K562 (cell line): ENCODE results near the gene RPUSD1. TPM values are rescaled to one million over a fixed set of nuclear protein-coding genes. Genes with fewer than 3 reads are reported as not detected.

Experiments used
- ATAC-seq: fragments of 200-7000 bp; cut with Tn5 transposase; 3 replicates; pipeline ENCODE4 v1.9.1; 2020; ENCODE audit warnings: moderate library complexity
- BruUV-seq: library from RNA; stranded (reverse); fragments of 400-500 nt; replicated peaks from 2 replicates; lab custom pipeline; 2021; lab: Mats Ljungman, UMichigan
- CTCF ChIA-PET: fragments of 300-600 bp; formaldehyde crosslinking; extraction: SDS; loops from one replicate; lab custom pipeline; 2021; ENCODE audit warnings: low intra/inter-chr PET ratio; lab: Yijun Ruan, JAX
- POLR2A ChIA-PET: fragments of 300-600, 350-650 bp; sonication (Branson Sonifier 250); formaldehyde crosslinking; extraction: SDS; loops from one replicate; lab custom pipeline; 2021; ENCODE audit warnings: antibody characterized with exemption, inconsistent platforms; lab: Yijun Ruan, JAX
- DNase-seq, 4 experiments: peaks; one replicate each; pipeline versions ENCODE4 v3.0.0 to v3.0.0-alpha.2; 2011 to 2018; ENCODE audit warnings: low spot score in 3 of 4, mixed read lengths in 3 of 4; ENCODE audit errors: extremely low read depth in 1 of 4
- FAIRE-seq: peaks from 2 replicates; lab custom pipeline; 2011; peaks lifted over from hg19 to GRCh38; lab: Jason Lieb, UNC
- H2AFZ ChIP-seq: 2 replicates; pipeline ENCODE4 v1.6.0; 2011; ENCODE audit warnings: low read depth, low read length, control low read depth, inconsistent platforms
- H3K27ac ChIP-seq: fragments of 200-600 bp; 3 replicates; pipeline ENCODE4 v1.8.0; 2011; ENCODE audit warnings: low read depth, mild to moderate bottlenecking, control low read depth, inconsistent platforms, low read length, moderate library complexity, mixed read lengths; ENCODE audit errors: extremely low read depth
- H3K27me3 ChIP-seq, 2 experiments: fragments of 300-600 bp in 1 of 2; 2 replicates in 1 of 2; 3 replicates in 1 of 2; pipeline versions ENCODE4 v1.6.0 to v1.8.0; 2011; ENCODE audit warnings: inconsistent platforms in 2 of 2, low read length in 2 of 2, mild to moderate bottlenecking in 1 of 2, mixed read lengths in 1 of 2, moderate library complexity in 1 of 2; ENCODE audit not compliant: control insufficient read depth in 2 of 2, insufficient read depth in 2 of 2
- H3K36me3 ChIP-seq: fragments of 300-600 bp; 3 replicates; pipeline ENCODE4 v1.8.0; 2011; ENCODE audit warnings: mild to moderate bottlenecking, low read length, inconsistent platforms; ENCODE audit not compliant: control insufficient read depth, insufficient read depth
- H3K4me1 ChIP-seq, 2 experiments: fragments of 200-600 bp in 1 of 2; replicated peaks in 1 of 2; 2 replicates in 1 of 2; 3 replicates in 1 of 2; pipeline versions ENCODE4 v1.5.1 to v1.8.0; 2011; ENCODE audit warnings: inconsistent platforms in 2 of 2, low read length in 2 of 2, mild to moderate bottlenecking in 1 of 2, mixed read lengths in 1 of 2, moderate library complexity in 1 of 2; ENCODE audit not compliant: control insufficient read depth in 2 of 2, insufficient read depth in 2 of 2
- H3K4me2 ChIP-seq: 2 replicates; pipeline ENCODE4 v1.6.1; 2011; ENCODE audit warnings: low read length, control low read depth, inconsistent platforms, mixed read lengths; ENCODE audit not compliant: insufficient read depth
- H3K4me3 ChIP-seq: fragments of 200-600 bp; sonication (generic), shearing (Covaris generic); 2 replicates; pipeline ENCODE4 v1.5.1; 2016; ENCODE audit warnings: control low read depth, inconsistent platforms
- H3K79me2 ChIP-seq: fragments of 200-600 bp; 3 replicates; pipeline ENCODE4 v1.8.0; 2011; ENCODE audit warnings: low read length, inconsistent platforms; ENCODE audit not compliant: control insufficient read depth, insufficient read depth
- H3K9ac ChIP-seq, 2 experiments: 2 replicates each; pipeline versions ENCODE4 v1.6.0 to v1.6.1; 2011; ENCODE audit warnings: low read depth in 2 of 2, low read length in 2 of 2, control low read depth in 1 of 2, inconsistent platforms in 1 of 2, mild to moderate bottlenecking in 1 of 2, mixed read lengths in 1 of 2; ENCODE audit not compliant: insufficient read depth in 1 of 2
- H3K9me1 ChIP-seq: one replicate; pipeline ENCODE4 v1.6.0; 2011; ENCODE audit warnings: inconsistent platforms, mild to moderate bottlenecking, low read length, moderate library complexity; ENCODE audit not compliant: control insufficient read depth, insufficient read depth
- H3K9me3 ChIP-seq: replicated peaks from 2 replicates; pipeline ENCODE4 v1.5.1; 2011; ENCODE audit warnings: low read depth, low read length, inconsistent platforms; ENCODE audit not compliant: control insufficient read depth, insufficient read depth
- H4K20me1 ChIP-seq: replicated peaks from 2 replicates; pipeline ENCODE4 v1.6.1; 2011; ENCODE audit warnings: low read length, inconsistent platforms, mixed read lengths; ENCODE audit not compliant: control insufficient read depth, insufficient read depth
- BHLHE40 ChIP-seq: IDR thresholded peaks from 2 replicates; pipeline ENCODE4 v1.6.1; 2011; ENCODE audit warnings: low read length, improper control_type of control experiment
- ESRRA ChIP-seq: fragments of 450-650 bp; IDR thresholded peaks from 2 replicates; pipeline ENCODE4 v1.6.1; 2014; ENCODE audit warnings: low read depth, mild to moderate bottlenecking, moderate library complexity, borderline replicate concordance
- KAT7 ChIP-seq: sonication (generic); formaldehyde crosslinking; IDR thresholded peaks from 2 replicates; pipeline ENCODE4 v1.8.0; 2022; ENCODE audit warnings: missing genetic modification reagents, mild to moderate bottlenecking, borderline replicate concordance
- SIN3A ChIP-seq, 2 experiments: fragments of 150-350 bp in 1 of 2; IDR thresholded peaks; 2 replicates each; pipeline ENCODE4 v1.6.1; 2011 to 2016; ENCODE audit warnings: borderline replicate concordance in 2 of 2, low read depth in 2 of 2, low read length in 2 of 2, mild to moderate bottlenecking in 2 of 2, moderate library complexity in 2 of 2; ENCODE audit not compliant: control insufficient read depth in 1 of 2
- STAG1 ChIP-seq: sonication (generic); formaldehyde crosslinking; IDR thresholded peaks from 2 replicates; pipeline ENCODE4 v1.5.0; 2020; ENCODE audit warnings: missing genetic modification reagents, borderline replicate concordance
- XRCC5 ChIP-seq: fragments of 200-400 bp; formaldehyde crosslinking; IDR thresholded peaks from 2 replicates; pipeline ENCODE4 v1.6.1; 2017; ENCODE audit warnings: low read depth, mild to moderate bottlenecking, low read length
- ZNF140 ChIP-seq: fragments of 250-450 bp; sonication (Bioruptor Pico); IDR thresholded peaks from 2 replicates; pipeline ENCODE4 v1.8.0; 2021; ENCODE audit warnings: moderate library complexity, mild to moderate bottlenecking, inconsistent platforms
- ZNF584 ChIP-seq: fragments of 200-800 bp; sonication (Bioruptor generic); IDR thresholded peaks from 2 replicates; pipeline ENCODE4 v1.6.1; 2016; ENCODE audit warnings: low read depth, mild to moderate bottlenecking, missing genetic modification characterization, missing compliant biosample characterization
- WGBS: fragments of 100-300 bp; shearing (Covaris generic); methylation state at CpG from one replicate; pipeline ENCODE4 v1.1.6; 2016; ENCODE audit warnings: low coverage, mixed read lengths; ENCODE audit not compliant: insufficient coverage; ENCODE audit errors: missing lambda C conversion rate; 5-methylcytosine and 5-hydroxymethylcytosine counted together
- in situ Hi-C: fragments of 300-500 bp; cut with MboI; formaldehyde crosslinking; loops from 4 replicates; pipeline ENCODE4 v1.15.0; 2018; ENCODE audit warnings: inconsistent platforms, mixed read lengths
- intact Hi-C: fragments of 100-400 bp; cut with micrococcal nuclease; formaldehyde crosslinking; loops from 2 replicates; pipeline ENCODE4 v1.14.2; 2022
- polyA plus RNA-seq, 8 experiments: library from polyadenylated mRNA; depleted of rRNA in 4 of 8; stranded (reverse) in 5 of 8; unstranded in 3 of 8; fragments of >200 nt; fragmentation: Nextera tagmentation in 2 of 8; fragmentation: Illumina TruSeq in 1 of 8; extraction: Ambion mirVana in 2 of 8; extraction: Trizol in 1 of 8; gene quantifications; 2 replicates each; pipeline versions ENCODE4 v1.2.1 to v1.2.3, GENCODE V29; 2011 to 2014; ENCODE audit warnings: inconsistent platforms in 1 of 8, missing spikeins in 1 of 8
- total RNA-seq, 7 experiments: library from RNA; depleted of rRNA in 6 of 7; stranded (reverse); fragments of >200 nt in 6 of 7; fragmentation: Illumina TruSeq in 2 of 7; extraction: Trizol in 2 of 7; gene quantifications; 2 replicates each; pipeline versions ENCODE4 v1.2.1 to v1.2.3, GENCODE V29; 2011 to 2021; ENCODE audit warnings: low replicate concordance in 1 of 7

The RPUSD1 gene
- total and polyA plus RNA-seq, 9 of the 15 experiments (the other 6 are each of a cell fraction or from before 2014, with no cell fraction given), result 0.45 to 56.6 (median 12.0) TPM

DNA sequence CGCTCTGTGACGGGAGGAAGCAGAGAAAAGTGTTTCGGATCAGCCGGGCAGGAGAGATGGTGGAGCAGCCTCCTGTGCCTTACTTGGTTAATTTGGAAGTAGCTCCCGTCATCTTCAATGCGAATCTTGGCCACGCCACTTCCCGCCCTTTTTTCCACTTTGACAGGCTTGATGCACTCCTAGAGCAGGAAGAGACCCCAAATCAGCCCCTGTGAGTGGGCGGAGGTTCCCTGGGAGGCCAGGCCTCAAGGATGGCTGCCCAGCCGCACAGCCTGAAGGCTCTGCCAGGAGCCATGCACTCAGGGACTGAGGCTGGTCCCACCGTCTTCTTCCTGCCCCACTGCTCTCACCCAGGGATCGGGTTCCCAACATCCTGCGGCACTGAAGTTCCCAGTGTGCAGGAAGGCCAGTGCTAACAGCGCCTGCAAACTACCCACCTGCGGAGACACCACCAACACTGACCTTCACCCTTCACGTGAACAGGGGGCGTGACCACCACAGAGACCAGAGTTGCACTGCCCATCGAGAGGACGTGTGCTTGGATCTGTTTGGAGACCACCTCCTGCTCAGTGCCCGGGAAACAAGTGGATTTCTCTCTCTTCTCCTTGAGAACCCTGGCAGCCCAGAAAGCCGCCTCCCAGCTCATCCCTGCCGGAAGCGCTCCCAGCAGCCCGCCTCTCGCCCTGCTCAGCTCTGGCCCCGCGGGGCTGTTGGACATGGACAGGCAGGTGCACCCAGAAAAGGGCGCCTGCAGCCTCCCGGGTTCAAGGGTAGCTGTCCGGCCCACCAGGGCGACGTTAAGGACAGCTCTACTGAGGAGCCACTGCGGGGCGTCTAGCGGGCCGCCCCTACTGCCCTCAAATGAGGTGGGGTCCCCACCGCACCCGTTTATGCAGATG is 48.4 kb downstream of the RPUSD1 start:
- WGBS, result 49% methylated on average over 32 of the region's 38 CpGs
- DNase-seq, result no peak
- in situ Hi-C loops (loop anchor here (5.0 kb wide), 1 partner anchor 47 kb away; the partner anchor contains the start of genes CHTF18 and RPUSD1), intact Hi-C loops (no loop called here)
- no peaks in the 10 kb centered on the region for H3K9me3 ChIP-seq
- peaks cover 43% of the 10 kb centered on the region; the same call in 2 of the 3 replicates for H3K36me3 ChIP-seq
- H3K4me2 ChIP-seq, result peak overlapping the region; percentile 85
- H3K79me2 ChIP-seq, result peaks cover 15% of the 10 kb centered on the region
- peak overlapping the region; percentile 96 for H3K4me3 ChIP-seq
- no peak for FAIRE-seq
- CTCF ChIA-PET, result interaction anchor here (0.9 to 1.1 kb wide), 2 partner anchors 25 to 348 kb away, joined by 3 to 4 read pairs; partner anchors contain the start of gene METRN
- peak overlapping the region; percentile 86 for H2AFZ ChIP-seq
- TF ChIP-seq STAG1 (0 out of 2 replicates have a peak, but pooled peaks have one; percentile 19), ZNF140 (CRISPR knock-in tag) (no peak), ZNF584 (CRISPR knock-in tag) (no peak), BHLHE40 (peak; percentile 18; the same call in 1 of the 2 replicates), KAT7 (CRISPR knock-in tag) (peak; percentile 68; the same call in 1 of the 2 replicates), ESRRA (no peak), SIN3A (IDR thresholded peaks at IDR 0.05; ENCODE audit: borderline replicate concordance in 2 of 2, control insufficient read depth in 1 of 2, low read depth in 2 of 2, low read length in 2 of 2) (0 out of 4 replicates have a peak, but pooled peaks of 1 of the 2 experiments have one; percentile 5), XRCC5 (0 out of 2 replicates have a peak, but pooled peaks have one; percentile 4)
- TF ChIP-seq, all 486 proteins: peak for 5
- H3K27me3 ChIP-seq, result no peaks in the 10 kb centered on the region
- H4K20me1 ChIP-seq, result no peaks in the 10 kb centered on the region; the same call in 1 of the 2 replicates
- peak overlapping the region; percentile 90 for H3K27ac ChIP-seq
- H3K9me1 ChIP-seq, result peaks cover 6% of the 10 kb centered on the region
- peak; percentile 38 for ATAC-seq
- POLR2A ChIA-PET, result interaction anchor here (0.5 to 1.9 kb wide), 11 partner anchors 8 to 67 kb away, joined by 3 to 11 read pairs (median 3); no protein-coding TSS in a partner anchor
- H3K4me1 ChIP-seq, result peaks cover 18 to 85% of the 10 kb centered on the region in 2 experiments
- BruUV-seq, result no TSS peak
- H3K9ac ChIP-seq, result peak overlapping the region; percentile 87 to 95
